GM18520 (cell line): Measurements from ENCODE around the gene CKB.
A peak's percentile ranks its signal among the peaks of the same experiment; 100 is the strongest.
"Not testable (repeated sequence)": the region's sequence is repeated elsewhere in the genome, so short reads cannot be mapped to it uniquely, and the experiment has no call there.

ENCODE experiments used
- ATAC-seq: cut with Tn5 transposase; IDR thresholded peaks from one replicate; pipeline ENCODE4 v1.9.1; 2021; ENCODE audit not compliant: unreplicated experiment

The CKB gene

GRCh38 chr14:103528146-103528586 is 5.5 kb upstream of the CKB start:
- no peak for ATAC-seq

- peak; percentile 63 for ATAC-seq
Observed at GRCh38 chr14:103527408-103528145, 4.9 kb upstream of the CKB start.

- ATAC-seq: no peak
Observed at GRCh38 chr14:103526914-103527248, 4.3 kb upstream of the CKB start.

GRCh38 chr14:103526247-103526913 is 3.8 kb upstream of the CKB start:
- no peak for ATAC-seq

- not testable (repeated sequence) for ATAC-seq
Observed at GRCh38 chr14:103525430-103526246, 3.0 kb upstream of the CKB start.

- ATAC-seq: no peak
Observed at GRCh38 chr14:103524002-103524935, 1.6 kb upstream of the CKB start.

GRCh38 chr14:103523575-103523954 is 935 bp upstream of the CKB start:
- no peak for ATAC-seq

- no peak for ATAC-seq
Observed at GRCh38 chr14:103521951-103522563, 573 bp downstream of the CKB start.

- no peak for ATAC-seq
Observed at GRCh38 chr14:103521438-103521950, 1.1 kb downstream of the CKB start.

- ATAC-seq: no peak
Observed at GRCh38 chr14:103520657-103521437, 1.8 kb downstream of the CKB start.

- ATAC-seq: no peak
Observed at GRCh38 chr14:103520269-103520656, 2.4 kb downstream of the CKB start.

- no peak for ATAC-seq
Observed at GRCh38 chr14:103519837-103520212, 2.8 kb downstream of the CKB start.

GRCh38 chr14:103519043-103519836 is 3.4 kb downstream of the CKB start:
- no peak for ATAC-seq

- ATAC-seq: no peak
Observed at GRCh38 chr14:103518422-103519042, 4.1 kb downstream of the CKB start.

- no peak for ATAC-seq
Observed at GRCh38 chr14:103517721-103518421, 4.8 kb downstream of the CKB start.

- ATAC-seq: no peak
Observed at GRCh38 chr14:103517174-103517566, 5.5 kb downstream of the CKB start.

GRCh38 chr14:103516426-103517173 is 6.0 kb downstream of the CKB start:
- ATAC-seq: no peak
